ENCODE data around the gene ACBD6. TPM values are rescaled to one million over a fixed set of nuclear protein-coding genes. Genes with fewer than 3 reads are reported as not detected.

ACBD6 gene
- total RNA-seq, 1 donor from 2014 or later, result 49.1 TPM

DNA sequence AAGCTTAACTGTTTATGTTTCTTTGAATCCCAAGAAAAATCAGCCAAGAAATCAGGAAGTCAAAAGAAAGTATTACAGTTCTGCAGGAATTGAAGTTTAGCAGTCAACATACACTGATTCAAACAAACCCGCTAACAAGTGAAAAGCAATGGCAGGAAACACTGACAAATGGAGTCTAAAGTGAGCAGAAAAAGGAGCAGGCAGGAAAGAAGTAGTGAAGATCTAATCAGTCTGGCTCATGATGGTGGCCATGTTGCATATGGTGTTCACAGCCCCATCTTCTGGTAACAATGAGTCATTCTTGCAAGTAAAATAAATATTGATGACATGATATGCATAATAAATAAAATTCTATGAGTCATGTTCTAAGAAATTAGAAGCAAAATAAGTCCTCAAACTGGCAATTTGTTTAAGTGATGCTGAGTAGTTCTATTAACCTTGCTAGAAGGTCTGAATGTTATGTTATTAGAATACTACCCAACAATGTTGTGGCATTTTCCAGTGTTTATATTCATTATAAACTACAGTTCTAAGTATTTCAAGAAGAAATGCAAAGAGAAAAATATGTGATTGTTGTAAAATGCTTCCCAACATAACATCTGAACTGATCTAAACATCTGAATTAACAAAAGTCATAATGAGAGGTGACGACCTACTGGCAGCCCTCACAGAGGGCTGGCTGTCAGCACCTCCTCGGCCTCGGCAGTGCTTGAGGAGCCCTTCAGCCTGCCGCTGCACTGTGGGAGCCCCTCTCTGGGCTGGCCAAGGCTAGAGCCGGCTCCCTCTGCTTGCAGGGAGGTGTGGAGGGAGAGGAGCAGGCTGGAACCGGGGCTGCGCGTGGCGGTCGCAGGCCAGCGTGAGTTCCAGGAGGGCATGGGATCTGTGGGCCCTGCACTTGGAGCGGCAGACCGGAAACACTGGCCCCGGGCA lies 5.7 kb upstream of the ACBD6 start:
- Mint-ChIP-seq H3K4me3 (no peak overlapping the region), H3K4me1 (ENCODE audit: unreplicated experiment) (peaks cover 11% of the 10 kb centered on the region), H3K9me3 (no peaks in the 10 kb centered on the region), H3K27me3 (no peaks in the 10 kb centered on the region), H3K36me3 (no peaks in the 10 kb centered on the region), H3K27ac (no peak overlapping the region)
- DNase-seq (ENCODE audit: extremely low spot score, unreplicated experiment), result no peak
- TF ChIP-seq, protein P1, sequence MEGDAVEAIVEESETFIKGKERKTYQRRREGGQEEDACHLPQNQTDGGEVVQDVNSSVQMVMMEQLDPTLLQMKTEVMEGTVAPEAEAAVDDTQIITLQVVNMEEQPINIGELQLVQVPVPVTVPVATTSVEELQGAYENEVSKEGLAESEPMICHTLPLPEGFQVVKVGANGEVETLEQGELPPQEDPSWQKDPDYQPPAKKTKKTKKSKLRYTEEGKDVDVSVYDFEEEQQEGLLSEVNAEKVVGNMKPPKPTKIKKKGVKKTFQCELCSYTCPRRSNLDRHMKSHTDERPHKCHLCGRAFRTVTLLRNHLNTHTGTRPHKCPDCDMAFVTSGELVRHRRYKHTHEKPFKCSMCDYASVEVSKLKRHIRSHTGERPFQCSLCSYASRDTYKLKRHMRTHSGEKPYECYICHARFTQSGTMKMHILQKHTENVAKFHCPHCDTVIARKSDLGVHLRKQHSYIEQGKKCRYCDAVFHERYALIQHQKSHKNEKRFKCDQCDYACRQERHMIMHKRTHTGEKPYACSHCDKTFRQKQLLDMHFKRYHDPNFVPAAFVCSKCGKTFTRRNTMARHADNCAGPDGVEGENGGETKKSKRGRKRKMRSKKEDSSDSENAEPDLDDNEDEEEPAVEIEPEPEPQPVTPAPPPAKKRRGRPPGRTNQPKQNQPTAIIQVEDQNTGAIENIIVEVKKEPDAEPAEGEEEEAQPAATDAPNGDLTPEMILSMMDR (conservative IDR thresholded peaks at IDR 0.05), result no peak

DNA sequence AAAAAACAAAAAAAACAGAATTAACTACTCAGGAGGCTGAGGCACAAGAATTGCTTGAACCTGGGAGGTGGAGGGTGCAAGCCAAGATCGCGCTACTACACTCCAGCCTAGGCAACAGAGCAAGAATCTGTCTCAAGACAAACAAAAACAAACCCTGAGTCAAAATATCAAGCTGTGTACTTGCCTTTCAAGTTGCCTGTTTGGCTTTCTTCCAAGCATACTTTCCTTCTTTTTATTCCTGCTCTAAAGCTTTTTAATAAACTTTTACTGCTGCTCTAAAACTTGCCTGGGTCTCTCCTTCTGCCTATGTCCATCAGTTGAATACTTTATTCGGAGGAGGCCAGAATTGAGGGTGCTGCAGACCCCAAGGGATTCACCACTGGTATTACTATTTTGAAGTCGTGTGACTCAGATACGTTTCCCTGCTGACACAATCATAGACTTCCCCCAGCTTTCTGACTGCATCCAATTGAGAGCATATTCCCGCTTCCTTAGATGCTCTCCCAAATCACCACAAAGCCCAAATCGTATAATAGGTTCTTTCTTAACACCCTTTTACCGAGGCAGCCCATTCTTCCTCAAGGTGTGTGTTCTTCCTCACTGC lies 3.5 kb upstream of the ACBD6 start:
- no peak for DNase-seq (ENCODE audit: extremely low spot score, unreplicated experiment)
- Mint-ChIP-seq H3K27me3 (no peaks in the 10 kb centered on the region), H3K4me1 (ENCODE audit: unreplicated experiment) (peaks cover 24% of the 10 kb centered on the region), H3K27ac (no peak overlapping the region), H3K36me3 (peaks cover 8% of the 10 kb centered on the region), H3K9me3 (no peaks in the 10 kb centered on the region), H3K4me3 (peak overlapping the region; percentile 39)
- TF ChIP-seq, protein P1 (conservative IDR thresholded peaks at IDR 0.05), result no peak

DNA sequence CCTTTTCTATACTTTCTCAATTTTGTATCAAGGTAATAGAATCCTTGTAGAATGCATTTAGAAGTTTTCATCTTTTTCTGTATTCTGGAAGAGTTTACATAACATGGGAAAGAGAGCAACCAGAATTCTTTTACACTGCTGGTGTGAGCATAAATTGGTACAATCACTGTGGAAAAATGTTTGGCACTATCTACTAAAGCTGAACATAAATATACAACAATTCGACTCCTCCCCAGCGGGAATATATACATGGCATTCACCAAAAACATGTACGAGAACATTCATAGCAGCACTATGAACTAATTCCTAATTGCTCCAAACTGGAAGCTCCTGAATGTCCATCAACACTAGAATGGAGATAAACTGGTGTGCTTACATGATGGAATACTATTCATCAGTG lies 1.8 kb upstream of the ACBD6 start:
- TF ChIP-seq, protein P1 (conservative IDR thresholded peaks at IDR 0.05), result no peak
- Mint-ChIP-seq H3K4me1 (ENCODE audit: unreplicated experiment) (peaks cover 32% of the 10 kb centered on the region), H3K9me3 (no peaks in the 10 kb centered on the region), H3K27ac (no peak overlapping the region), H3K27me3 (no peaks in the 10 kb centered on the region), H3K36me3 (peaks cover 9% of the 10 kb centered on the region), H3K4me3 (peak overlapping the region; percentile 24)
- no peak for DNase-seq (ENCODE audit: extremely low spot score, unreplicated experiment)

DNA sequence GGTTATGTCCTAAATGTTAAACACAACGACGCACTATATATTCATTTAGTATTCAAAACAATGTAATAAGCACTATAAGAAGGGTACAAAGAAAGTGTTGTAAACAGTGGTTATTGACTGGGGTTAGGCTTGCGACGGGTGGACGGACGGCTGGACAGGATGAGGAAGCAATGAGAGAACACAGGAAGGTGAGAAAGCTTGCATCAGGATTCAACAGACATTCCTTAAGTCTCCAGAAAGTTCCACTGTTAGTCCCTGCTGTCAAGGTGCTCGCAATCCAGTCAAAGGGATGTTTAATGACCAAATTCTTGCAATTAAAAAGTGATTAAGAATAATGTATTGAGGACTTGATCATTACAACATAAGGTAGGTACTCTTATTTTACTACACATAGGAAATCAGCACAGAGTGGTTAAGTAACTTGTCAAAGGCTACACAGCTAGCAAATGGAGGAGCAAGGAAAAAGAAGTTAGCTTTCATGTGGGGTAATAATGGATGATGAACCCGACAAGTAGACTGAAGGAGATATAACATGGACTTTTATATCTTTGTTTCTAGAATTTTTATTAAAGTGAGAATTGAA lies 994 bp upstream of the ACBD6 start:
- Mint-ChIP-seq H3K27me3 (no peaks in the 10 kb centered on the region), H3K4me3 (peak overlapping the region; percentile 96), H3K4me1 (ENCODE audit: unreplicated experiment) (peaks cover 32% of the 10 kb centered on the region), H3K36me3 (peaks cover 12% of the 10 kb centered on the region), H3K27ac (peak overlapping the region; percentile 91), H3K9me3 (no peaks in the 10 kb centered on the region)
- TF ChIP-seq, protein P1 (conservative IDR thresholded peaks at IDR 0.05), result no peak
- no peak for DNase-seq (ENCODE audit: extremely low spot score, unreplicated experiment)

DNA sequence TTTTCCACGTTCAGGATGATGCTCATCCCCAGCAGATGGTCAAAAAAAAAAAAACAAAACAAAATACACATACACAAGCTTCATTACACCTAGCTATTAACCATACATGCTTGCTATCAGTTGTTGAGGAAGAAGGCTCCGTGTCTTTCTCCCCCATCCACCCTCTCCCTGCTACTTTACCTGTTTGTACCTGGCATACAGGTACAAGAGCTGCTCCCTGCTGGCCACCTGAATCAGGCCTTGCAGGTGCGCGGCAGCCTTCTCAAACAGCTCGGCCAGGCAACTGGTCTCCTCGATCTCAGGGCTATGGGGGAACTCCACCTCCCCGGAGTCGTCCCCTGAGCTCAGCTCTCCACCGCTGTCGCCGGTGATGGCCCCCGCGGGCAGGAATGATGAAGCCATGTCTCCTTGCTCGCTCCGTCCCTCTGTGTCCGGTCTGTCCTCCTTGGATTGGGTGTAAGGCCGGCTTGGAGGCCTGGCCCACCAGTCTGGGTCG lies 464 bp downstream of the ACBD6 start:
- TF ChIP-seq, protein P1 (conservative IDR thresholded peaks at IDR 0.05), result peak; percentile 23
- peaks cover 32% of the 10 kb centered on the region for H3K4me1 Mint-ChIP-seq (ENCODE audit: unreplicated experiment)
- DNase-seq (ENCODE audit: extremely low spot score, unreplicated experiment), result no peak
- peak overlapping the region; percentile 96 for H3K4me3 Mint-ChIP-seq
- no peaks in the 10 kb centered on the region for H3K9me3 Mint-ChIP-seq
- no peaks in the 10 kb centered on the region for H3K27me3 Mint-ChIP-seq
- peaks cover 12% of the 10 kb centered on the region for H3K36me3 Mint-ChIP-seq
- peak overlapping the region; percentile 91 for H3K27ac Mint-ChIP-seq

All from type B pancreatic cell (in vitro differentiated cells).